HG02973 (cell line): ENCODE results near the gene CHRM4.
A peak's percentile ranks its signal among the peaks of the same experiment; 100 is the strongest.

ENCODE experiments used
- ATAC-seq: cut with Tn5 transposase; IDR thresholded peaks from one replicate; pipeline ENCODE4 v1.9.1; 2021; ENCODE audit warnings: moderate library complexity; ENCODE audit not compliant: unreplicated experiment

The CHRM4 gene

DNA sequence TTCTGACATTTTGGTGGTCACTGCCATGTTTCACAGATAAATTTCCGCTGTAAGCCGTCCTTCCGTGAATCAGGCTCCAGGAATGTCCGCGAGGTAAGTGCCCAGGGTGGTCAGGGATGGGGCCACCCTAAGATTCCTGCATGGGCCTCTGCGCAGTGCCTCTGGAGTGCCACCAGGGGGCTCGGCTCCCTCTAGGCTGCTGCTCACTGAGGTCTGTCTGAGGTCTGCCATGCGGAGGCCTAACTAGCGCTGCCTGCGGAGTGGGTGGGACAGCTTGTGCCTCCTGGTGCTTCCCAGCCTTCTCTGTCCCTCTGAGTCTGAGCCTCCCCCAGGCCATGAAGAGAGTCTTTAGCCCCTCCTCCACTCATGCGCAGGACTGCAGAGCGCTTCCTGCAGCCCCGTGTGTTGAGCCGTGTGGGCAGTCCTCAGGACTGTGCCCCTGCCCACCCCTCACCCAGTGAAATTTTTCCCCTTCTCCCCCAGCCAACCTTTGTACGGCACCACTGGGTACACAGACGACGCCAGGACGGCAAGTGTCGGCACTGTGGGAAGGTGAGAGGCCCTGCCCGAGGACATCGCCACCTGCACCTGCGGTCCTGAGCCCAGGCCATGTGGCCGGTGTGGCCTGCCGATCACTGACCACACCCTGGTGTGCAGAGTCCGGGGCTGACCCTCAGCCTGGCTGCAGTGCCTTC is 22.0 kb downstream of the CHRM4 start:
- ATAC-seq = no peak

DNA sequence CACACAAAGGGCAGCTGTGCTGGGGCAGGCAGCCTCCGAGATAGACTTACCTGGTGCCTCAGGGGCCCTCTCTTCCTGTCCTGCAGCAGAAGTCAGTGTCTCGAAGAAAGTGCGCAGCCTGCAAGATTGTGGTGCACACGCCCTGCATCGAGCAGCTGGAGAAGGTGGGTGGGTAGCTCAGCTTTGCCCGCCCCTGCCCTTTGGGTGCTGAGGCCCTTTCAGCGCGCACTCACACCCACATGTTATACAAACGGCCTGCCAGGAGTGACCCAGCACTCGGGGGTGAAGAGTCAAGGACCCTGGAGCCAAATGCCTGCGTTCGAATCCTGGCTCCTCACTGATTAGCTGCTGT is 23.7 kb downstream of the CHRM4 start:
- ATAC-seq = peak; percentile 13

DNA sequence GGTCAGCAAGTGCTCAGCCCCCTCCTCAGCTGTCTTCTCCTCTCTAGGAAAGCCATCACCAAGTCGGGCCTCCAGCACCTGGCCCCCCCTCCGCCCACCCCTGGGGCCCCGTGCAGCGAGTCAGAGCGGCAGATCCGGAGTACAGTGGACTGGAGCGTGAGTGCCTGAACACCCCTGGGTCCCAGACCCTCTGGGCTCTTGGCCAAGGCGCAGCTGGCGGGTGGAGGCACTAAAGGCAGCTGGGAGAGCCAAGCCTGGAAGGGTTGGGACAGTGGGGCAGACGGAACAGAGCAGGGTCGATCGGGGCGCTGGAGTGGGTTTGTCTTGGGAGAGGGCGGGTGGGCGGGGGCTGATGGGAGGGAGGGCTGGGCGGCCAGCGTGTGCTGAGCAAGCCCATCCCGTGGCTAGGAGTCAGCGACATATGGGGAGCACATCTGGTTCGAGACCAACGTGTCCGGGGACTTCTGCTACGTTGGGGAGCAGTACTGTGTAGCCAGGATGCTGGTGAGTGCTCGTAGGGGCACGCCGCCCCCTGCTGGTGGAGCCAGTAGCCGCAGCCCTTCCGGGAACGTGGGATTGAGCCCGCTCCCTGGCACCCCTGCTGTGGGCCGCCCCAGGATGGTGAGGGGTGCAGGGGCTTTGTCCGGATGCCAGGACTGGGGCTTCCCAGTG is 24.2 kb downstream of the CHRM4 start:
- ATAC-seq = peak; percentile 48

DNA sequence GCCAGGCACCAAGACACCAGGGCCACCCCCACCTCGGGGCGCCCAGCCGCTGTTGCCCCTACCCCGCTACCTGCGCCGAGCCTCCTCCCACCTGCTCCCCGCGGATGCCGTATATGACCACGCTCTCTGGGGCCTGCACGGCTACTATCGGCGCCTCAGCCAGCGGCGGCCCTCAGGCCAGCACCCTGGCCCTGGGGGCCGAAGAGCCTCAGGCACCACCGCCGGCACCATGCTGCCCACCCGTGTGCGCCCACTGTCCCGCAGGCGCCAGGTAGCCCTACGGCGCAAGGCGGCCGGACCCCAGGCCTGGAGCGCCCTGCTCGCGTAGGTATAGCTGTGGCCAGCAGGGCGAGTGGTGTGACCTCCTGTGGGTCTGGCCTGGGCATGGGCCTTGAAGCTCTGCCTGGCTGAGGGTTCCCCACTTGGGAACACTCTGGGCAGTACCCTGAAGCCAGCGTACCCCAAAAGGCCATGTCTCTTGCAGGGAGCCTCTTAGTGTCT is 24.9 kb downstream of the CHRM4 start:
- ATAC-seq = no peak

DNA sequence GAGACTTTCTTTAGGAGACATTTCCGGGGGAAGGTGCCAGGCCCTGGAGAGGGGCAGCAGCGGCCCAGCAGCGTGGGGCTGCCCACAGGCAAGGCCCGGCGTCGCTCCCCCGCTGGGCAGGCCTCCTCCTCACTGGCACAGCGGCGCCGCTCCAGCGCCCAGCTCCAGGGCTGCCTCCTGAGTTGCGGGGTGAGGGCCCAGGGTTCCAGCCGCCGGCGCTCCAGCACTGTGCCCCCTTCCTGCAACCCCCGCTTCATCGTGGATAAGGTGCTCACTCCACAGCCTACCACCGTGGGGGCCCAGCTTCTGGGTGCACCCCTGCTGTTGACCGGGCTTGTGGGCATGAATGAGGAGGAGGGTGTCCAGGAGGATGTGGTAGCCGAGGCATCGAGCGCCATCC is 25.3 kb downstream of the CHRM4 start:
- ATAC-seq = no peak

DNA sequence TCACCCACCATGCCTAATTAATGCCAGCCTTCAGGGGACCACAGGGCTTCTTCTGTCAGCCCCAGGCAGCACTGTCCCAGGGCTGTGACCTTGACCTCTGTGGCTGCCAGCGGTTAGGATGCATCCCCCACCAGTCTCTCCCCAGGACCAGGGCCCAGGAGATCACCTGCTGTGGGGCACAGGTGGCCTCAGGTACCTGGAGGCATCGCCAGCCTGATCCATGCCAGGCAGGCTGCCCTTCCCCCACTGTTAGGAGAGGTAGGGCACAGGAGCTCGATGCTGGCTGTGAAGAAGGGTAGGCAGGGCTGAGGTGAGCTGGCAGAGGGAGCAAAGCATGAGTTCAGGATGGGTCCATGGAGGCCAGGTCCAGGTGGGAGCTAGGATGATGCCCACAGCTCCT is 26.8 kb downstream of the CHRM4 start:
- ATAC-seq = no peak

DNA sequence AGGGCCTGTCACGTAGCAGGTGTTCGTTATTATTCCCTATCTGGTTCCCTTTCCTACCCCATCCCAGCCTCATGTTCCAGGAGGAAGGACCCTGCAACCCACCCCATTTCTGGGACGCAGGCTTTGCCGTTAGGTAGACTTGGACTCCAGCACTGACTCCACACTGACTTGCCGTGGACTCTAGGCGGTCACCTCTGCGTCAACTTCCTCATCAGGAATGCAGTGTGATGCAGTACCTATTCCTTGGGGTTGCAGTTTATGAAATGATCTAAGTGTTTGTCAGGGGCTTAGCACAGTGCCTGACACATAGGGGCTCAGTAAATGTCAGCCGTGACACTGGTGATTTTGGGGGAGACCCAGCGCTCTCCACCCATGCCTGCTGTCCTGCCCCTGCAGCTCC is 27.5 kb downstream of the CHRM4 start:
- no peak for ATAC-seq

DNA sequence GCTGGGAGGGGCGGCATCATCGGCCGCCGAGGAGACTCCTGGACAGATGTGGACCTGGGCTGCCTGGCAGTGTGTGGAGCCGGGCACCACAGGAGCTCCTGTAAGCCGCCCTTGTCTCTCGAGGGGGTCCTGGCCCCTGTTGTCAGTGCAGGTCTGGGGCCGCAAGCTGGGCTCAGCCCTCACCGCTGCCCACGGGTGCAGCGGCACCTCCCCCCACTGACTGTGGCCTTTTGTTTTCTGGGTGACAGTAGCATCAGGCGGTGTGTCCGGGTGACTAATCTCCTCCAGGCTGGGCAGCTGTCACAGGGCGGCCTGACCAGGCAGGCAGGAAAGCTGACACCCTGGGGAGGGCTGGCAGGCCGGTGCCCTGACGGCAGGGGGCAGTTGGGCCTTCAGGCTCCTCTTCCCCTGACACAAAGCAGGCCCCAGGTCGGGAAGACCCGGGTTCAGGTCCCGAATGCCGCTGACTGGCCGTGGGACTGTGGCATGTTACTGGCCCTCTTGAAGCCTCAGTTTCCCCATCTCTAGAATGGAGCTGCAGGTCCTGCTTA is 28.0 kb downstream of the CHRM4 start:
- ATAC-seq = no peak

DNA sequence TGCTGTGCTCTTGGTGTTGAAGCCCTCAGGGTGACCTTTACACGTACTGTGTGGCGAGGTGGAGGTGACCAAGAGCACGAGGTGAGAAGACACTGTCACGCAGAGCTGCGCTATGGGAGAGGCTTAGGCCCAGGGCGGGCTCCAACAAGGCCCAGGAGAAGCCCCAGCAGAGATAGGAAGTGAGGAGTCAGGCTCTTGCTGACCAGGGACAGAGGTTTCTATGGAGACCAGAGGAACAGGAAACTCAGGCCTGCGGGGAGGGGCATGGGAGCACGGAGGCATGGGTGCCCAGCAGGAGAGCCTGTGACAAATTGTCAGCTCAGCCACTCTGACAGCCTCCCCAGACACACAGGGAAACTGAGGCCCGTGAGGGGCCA is 28.6 kb downstream of the CHRM4 start:
- no peak for ATAC-seq

DNA sequence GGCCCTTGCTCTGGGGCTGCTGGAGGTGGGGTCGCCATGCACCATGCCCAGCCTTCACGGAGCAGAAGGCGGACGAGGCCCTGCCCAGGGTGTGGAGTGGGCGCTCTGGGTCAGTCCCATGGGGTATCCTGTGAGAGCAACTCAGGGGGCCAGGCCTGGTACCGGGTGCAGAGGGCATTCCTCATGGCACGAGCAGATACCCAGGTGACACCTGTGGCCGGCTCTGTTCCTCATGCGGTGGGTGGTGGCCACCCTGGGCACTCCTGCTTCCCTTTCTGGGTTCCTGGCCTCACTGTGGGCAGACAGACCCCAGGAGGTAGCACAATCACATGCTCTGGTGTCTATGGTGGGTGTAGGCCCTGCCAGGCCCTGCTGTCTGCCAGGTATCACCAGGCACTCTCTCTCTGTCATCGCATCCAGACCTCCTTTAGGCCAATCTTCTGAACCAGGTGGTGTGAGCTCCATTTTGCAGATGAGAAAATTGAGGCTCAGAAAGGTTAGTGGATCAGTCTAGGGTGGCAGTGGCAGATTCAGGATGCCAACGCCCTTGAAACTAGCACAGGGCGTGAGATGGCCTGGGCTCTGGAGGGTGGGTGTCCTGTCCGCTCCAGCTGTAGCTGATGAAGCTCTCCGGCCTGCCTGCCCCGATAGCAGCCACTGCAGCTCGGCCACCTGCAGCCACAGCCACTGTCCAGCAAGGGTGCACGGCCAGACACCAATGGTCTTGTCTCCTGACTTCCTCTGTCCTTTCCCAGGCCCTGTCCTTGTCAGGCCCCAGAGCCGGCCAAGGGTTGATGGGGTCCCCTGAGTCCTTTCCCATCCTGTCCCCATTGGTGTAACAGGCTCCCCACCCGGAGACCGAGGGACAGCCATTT is 29.2 kb downstream of the CHRM4 start:
- no peak for ATAC-seq

DNA sequence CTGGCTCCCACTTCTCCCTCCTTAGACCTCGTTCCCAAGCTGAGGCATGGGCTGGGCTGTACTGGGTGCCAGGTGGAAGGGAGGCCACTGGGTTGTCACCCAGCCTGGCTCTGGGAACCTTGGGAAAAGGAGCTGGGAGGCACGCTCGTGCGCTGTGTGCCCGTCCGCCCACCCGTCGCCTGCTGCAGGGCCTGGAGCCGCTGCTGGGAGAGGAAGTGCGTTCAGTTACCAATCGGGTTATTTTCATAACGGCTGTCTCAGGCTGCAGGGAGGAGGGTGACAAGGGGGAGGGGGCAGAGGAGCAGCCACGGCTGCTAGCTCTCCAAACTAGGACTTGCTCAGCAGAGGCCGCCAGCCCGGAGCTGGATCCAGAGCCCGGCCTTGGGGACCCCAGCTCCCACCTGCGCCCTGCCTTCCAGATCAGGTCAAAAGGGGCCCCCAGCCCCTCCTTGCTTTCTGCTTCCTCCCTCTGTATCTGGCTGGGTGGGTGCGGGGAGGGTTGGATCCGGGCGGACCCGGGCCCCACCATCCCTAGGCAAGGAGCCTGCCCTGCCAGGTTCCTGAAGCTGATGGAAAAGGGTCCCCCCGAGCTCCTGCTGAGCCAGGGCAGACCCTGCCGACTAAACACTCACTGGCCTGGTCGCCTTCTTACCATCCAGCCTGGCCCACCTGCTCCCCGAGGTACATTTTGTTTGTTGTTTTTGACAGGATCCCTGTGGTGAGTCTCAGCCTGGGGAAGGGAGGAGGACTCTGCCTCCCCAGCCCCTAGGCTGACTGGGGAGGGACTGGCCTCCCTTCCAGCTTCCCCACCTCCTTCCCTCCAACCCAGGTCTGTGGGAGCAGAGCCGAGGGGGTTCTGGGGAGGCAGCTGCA is 30.1 kb downstream of the CHRM4 start:
- ATAC-seq = peak; percentile 76

DNA sequence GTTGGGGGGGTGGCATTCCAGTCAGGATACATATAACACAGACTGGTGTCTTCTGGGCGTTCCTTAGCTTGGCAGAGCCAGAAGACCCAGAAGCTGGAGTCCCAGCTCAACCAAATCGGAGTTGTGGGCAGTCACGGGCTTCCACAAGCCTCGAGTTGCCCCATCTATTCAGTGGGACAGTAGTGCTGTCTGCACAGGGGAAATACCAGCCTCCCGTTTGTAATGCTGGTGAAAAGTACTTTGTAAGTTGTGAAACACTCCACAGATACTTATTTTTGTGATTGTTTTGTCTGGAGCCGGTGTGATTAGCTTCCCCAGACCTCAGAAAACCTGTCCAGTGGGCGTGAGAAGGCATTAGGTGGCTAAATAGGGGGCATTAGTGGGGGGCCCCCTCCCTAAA is 30.7 kb downstream of the CHRM4 start:
- peak; percentile 7 for ATAC-seq

DNA sequence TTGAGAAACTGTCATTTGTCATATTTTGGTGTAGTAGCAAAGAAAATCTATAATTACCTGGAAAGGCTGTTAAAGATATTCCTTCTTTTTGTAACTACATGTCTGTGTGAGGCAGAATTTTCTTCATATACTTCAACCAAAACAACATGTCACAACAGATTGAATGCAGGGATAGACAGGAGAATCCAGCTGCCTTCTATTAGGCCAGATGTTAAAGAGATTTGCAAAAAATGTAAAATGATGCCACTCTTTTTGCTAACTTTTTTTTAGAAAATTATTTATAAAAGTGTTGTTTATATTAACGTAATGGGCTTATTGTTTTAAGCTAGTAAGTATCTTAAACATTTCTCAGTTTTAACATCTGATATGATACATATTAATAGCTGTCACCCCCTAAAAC is 31.6 kb downstream of the CHRM4 start:
- ATAC-seq = no peak

DNA sequence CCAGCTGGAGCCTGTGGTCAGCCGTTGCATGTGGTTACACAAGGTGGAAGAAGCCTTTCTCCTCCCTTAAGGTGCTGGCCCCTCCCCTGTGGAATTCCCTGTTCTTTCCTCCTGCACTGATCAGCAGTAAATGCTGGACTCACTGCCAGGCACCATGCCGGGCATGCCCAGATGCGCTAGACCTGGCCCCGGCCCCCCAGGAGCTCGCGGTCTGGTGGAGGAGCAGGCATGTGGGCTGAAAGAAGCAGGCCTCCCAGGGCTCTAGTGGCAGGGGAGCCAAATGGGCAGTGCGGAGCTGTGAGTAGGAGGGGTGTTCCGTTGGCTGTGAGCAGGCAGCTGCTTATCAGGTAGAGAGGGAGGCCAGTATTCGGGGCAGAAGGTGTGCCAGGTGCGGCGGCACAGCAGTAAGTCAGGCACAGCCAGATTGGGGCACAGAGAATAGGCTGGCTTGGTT is 34.1 kb downstream of the CHRM4 start:
- no peak for ATAC-seq

DNA sequence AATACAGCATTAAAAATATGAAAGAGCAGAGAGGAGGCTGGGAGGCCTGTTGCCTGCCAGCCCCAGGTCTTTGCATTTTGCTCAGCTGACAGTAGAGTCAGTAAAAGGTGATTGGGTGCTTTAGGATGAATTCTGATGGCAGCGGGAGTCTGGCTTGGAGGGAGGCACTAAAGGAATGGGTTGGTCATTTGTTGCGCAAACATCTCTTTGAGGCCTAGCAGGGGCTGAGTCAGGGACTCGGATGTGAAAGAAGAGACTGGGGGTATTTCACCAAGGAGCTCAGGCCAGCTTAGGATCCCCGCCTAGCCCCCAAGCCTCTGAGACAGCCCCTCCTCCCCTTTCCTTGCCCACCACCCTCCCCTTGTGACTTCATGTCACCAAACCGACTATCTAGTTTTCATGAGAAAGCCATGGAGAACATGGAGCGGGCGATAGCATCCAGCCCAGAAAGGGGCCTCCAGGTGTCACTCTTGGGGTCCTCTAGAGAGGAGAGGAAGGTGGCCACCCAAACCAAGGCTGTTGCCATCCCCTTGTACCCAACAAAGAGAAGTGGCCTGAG is 34.6 kb downstream of the CHRM4 start:
- no peak for ATAC-seq

DNA sequence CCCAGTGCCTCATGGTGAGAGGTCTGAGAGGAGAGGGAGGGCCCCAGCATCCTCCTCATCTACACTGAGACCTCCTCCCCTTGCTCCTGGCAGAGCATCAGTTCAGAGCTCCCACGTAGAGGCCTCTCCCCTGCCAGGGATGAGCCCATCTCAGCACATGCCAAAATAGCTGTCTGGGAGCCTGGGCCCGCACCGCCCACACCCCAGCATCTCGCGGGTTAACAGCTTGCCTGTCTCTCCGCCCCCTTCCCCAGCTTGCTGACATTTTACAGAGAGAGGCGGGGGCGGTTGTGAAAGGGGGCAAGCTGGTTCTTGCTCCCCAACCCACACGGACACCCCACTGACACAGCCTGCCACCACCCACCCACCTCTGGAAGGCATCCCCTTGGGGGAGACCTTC is 37.9 kb downstream of the CHRM4 start:
- no peak for ATAC-seq

DNA sequence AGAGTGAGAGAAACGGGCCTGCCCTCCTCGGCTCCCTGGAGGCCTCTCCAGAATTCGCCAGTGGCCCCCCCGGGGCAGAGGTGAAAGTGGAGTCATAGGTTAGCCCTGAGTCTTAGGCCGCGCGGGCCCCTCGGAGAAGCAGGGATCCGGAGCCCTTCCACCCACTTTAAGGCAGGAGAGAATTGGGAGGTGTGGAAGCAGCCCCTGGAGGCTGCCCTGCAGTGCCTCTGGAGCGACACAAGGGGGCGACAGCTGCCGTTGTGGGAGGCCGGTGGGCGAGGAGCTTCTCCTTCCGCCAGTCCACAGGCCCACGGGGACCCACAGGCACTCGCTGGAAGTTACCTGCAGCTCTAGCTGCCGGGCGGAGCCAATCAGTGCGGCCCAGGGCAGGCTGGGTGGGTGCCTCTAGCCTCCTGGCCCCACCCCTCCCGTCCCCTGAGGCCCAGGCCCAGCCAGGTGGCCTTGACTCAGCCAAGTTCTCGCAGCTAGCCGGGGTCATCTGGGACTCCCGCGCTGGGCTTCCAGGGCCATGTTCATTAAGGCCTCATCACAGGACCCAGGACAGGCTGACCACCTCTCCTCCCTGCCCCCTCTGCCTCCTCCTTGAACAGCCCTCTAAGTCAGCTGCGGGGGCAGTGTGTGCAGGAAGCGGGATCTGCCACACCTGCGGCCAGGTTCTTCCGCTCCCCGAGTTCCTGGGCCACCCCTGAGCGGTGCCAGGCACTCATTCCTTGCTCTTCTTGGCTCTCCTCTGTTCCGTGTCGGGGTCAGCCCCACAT is 39.3 kb downstream of the CHRM4 start:
- no peak for ATAC-seq

DNA sequence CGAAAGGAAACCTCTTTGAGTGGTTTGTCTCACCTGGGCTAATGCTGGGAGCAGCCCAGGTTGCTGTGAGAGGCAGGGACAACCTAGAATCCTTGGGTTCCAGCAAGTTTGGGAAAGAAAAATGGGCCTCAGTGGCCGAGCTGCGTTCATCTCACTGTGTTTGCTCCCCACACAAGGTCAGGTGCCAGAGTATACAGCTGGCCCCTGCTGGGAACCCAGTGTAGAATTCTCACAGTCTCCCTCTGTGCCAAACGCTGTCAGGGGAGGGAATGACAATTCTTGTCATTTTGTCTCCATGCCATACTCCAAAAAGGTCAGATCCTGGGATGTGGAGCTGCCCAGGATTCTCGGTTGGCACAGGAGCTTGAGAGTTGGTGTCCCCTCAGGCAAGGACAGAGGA is 40.0 kb downstream of the CHRM4 start:
- no peak for ATAC-seq

DNA sequence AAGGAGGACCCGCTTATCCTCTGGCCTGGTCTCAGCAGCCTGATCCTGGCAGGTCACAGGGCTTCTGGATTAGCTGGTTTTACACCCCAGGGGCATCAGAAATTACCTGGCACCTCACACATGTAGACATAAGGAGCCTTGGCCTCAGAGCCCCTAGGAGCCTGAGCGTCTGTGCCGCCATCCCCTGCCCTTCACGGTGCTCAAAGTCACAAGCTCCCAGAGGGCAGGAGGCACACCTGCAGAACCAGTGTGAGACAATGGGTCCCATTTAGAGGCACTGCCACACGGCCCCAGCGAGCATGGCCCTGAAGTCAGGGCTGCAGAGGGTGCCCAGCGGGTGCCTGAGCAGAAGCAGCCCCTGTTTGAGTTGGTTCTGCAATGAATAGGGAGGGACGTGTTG is 40.4 kb downstream of the CHRM4 start:
- ATAC-seq = no peak
